Endothelial cell of umbilical vein (primary cell): ENCODE results near the gene OPTC.

ENCODE experiments used
- CTCF ChIP-seq, 2 donors: IDR thresholded peaks; 1 replicate in 1 of 2; 2 replicates in 1 of 2; pipeline ENCODE4 v1.5.1; 2011; ENCODE audit warnings: low read length in 2 of 2, mild to moderate bottlenecking in 2 of 2, moderate library complexity in 2 of 2, control low read depth in 1 of 2, inconsistent platforms in 1 of 2, low read depth in 1 of 2; ENCODE audit not compliant: insufficient read depth in 1 of 2; ENCODE audit errors: extremely low read depth in 1 of 2
- MAX ChIP-seq: IDR thresholded peaks from 2 replicates; pipeline ENCODE4 v1.6.1; 2011; ENCODE audit not compliant: insufficient read depth, insufficient read length
- POLR2A ChIP-seq: IDR thresholded peaks from 2 replicates; pipeline ENCODE4 v1.6.1; 2012; ENCODE audit warnings: low read depth, mild to moderate bottlenecking, control low read depth, low read length
- POLR2AphosphoS5 ChIP-seq: IDR thresholded peaks from 2 replicates; pipeline ENCODE4 v1.6.1; 2012; ENCODE audit warnings: low read depth, mild to moderate bottlenecking, control low read depth, low read length, moderate library complexity; ENCODE audit not compliant: insufficient read depth

- TF ChIP-seq CTCF (IDR thresholded peaks at IDR 0.05; ENCODE audit: extremely low read depth in 1 of 2, insufficient read depth in 1 of 2, low read depth in 1 of 2, low read length in 2 of 2) (no peak), POLR2AphosphoS5 (no peak), POLR2A (no peak), MAX (no peak)
Observed at GRCh38 chr1:203539831-203540546, 46.0 kb downstream of the OPTC start.
